Right renal cortex interstitium (tissue), 3 donors: ENCODE data around the gene NHLRC1. TPM values are rescaled to one million over a fixed set of nuclear protein-coding genes. Genes with fewer than 3 reads are reported as not detected.

Experiments
- DNase-seq, 3 donors: peaks; one replicate each; pipeline ENCODE4 v3.0.0-alpha.2; 2013; ENCODE audit warnings: low read depth in 3 of 3, low spot score in 2 of 3
- polyA plus RNA-seq, 3 donors: library from polyadenylated mRNA; unstranded; fragments of 120-200 nt; gene quantifications; one replicate each; pipeline ENCODE4 v1.2.1, GENCODE V29; 2013; ENCODE audit not compliant: insufficient read length in 3 of 3

Gene NHLRC1
- polyA plus RNA-seq, 3 donors, result 1.9 to 2.2 (median 1.9) TPM

DNA sequence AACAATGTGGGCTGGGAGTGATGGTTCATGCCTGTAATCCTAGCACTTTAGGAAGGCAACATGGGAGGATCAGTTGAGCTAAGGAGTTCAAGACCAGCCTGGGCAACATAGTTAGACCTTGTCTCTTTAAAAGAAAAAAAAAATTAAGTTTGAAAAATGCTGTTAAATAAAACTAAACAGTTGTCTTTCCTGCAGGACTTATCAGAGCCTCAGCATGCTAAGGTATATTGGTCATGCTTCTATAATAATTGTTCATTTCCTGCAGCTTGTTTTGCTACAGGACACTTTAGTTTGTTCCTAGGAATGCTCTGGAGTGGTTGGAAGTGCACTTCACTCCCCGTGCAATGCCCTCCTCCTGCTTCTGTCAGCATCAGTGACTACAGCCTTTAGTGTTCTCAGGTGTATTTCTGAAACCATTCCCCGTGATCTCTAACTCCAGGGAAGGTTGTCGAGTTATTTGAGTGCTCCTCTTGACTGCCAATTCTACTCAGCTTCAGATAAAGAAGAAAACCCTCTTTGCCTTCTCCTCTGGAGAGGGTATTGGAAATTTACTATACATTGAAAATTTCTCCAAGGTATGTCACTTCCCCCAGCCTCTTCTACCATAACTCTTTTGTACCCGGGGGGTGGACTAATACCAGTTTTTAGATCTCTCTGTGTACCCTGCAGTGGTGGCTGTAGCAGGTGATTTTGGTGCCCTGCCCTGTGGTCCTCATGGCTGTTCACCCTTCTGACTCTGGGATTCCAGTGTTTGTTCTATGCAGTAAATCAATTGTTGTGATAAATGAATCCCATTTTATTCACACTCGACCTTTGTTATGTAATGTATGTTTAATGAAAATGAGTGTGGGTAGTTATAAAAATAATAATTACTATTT lies 33.8 kb downstream of the NHLRC1 start:
- no peak for DNase-seq

DNA sequence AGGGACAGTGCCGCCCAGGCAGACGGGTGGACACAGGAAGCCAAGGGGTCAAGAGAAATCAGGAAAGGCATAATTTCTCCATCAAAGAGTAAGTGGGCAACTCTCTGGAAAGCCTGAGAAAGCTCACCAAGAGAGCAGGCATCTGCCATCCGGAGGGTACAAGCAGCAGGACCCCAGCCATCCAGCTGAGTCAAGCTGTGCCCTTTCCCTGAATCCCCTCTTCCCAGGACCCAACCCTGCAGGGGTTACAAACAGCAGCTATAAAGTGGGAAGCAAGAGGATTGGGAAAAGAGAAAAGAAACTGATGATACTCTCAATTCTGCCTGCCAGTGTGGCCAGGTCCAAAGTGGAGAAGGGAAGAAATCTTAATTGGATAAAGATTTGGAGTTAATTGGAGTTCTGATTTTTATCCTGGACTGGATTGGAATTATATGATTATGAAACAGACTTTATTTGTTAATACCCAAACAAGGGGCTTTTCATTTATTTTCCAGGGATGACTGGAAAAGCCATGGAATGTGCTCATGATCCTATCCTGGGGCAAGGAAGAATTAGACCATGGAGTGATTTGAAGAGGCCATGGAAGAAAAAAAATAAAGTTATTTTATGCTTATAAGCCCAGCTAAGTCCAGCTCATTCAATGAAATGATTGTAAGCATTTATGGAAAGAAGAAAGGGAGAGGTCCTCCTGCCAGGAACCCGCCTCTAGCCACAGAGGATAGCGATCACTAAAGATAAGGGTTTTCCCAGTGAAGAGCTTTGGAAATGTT lies 34.9 kb downstream of the NHLRC1 start:
- DNase-seq, result no peak

DNA sequence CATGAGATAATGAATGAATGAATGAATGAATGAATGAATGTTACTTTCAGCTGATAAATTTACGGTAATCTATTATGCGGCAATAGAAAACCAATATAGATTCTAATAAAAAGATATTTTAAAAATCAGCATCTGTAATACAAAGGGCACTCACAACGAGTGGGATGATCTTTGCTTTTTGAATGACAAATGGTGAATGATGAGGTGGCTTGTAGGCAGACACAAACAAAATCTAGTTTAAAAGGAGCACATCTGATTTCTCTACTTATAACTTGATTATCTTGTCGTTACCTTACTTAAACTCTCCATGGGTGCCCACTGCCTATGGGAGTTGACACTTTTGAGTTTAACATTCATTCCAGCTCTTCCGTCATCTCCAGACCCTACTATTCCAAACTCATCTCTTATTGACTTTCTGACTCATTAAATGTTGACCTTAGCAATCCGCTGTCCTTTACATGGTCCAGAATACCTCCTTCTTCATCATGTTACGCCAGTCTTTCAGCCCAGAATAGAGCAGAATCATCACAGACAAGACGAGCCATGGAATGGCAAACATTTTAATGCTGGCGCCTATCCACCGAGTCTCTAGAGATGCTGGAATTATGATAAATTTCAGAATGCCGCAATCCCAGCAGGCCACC lies 41.3 kb downstream of the NHLRC1 start:
- no peak for DNase-seq

DNA sequence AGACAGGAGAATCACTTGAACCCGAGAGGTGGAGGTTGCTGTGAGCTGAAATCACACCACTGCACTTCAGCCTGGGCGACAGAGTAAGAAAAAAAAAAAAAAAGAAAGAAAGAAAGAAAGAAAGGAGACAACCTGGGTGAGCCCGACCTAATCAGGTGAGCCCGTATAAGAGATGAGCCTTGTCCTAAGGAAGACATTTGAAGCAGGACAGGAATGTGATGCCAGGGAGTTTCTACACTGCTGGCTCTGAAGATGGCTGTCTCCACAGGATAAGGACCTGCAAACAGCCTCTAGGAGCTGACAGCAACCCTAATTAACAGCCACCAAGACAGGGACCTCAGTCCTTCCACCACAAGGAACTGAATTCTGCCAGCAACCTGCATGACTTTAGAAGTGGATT lies 41.9 kb downstream of the NHLRC1 start:
- DNase-seq, result no peak

DNA sequence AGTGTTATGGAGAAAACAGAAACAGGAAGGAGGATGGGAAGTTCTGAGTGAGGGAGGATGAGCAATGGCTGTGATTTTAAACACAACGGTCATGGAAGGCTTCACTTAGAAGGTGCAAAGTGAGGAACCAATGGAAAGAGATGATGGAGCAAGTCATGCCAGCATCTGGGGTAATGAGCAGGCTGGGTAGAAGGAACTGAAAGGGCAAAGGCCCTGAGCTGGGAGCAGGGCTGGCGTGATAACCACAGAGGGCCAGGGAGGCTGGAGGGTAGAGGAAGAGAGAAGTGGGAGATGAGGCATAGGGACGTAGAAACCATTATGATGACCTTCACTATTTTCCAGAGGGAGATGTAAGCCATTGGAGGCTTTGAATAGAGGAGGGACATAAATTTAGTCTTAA lies 43.6 kb downstream of the NHLRC1 start:
- no peak for DNase-seq

DNA sequence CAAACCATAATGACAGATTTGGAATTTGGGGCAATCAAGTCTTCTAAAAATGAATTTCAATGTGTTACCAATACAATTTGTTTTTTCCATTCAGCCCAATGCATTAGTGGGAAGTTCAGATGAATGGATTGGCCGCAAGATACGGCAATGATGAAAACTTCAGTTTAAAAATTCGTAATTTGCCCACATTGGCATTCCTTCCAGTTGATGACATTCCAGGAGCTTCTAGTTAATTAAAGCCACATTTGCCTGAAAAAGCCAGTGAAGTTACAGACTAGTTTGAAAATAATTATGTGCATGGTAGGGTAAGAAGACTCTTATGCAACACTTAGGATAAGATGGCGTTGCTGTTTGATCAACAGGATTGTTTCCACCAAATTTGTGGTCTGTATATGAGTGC lies 46.2 kb downstream of the NHLRC1 start:
- DNase-seq, result no peak

DNA sequence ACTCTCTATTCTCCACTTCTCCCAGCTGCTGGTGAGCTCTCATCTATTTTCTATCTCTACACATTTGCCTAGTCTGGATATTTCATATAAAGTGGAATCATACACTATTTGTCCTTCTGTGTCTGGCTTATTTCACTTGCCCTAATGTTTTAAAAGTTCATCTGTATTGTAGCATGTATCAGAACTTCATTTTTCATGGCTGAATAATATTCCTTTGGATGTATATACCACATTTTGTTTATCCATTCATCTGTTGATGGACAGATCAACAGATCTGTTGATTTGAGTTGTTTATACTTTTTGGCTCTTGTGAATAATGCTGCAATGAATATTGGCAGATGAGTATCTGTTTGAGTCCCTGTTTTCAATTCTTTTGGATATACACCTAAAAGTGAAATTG lies 49.6 kb downstream of the NHLRC1 start:
- DNase-seq, result no peak

DNA sequence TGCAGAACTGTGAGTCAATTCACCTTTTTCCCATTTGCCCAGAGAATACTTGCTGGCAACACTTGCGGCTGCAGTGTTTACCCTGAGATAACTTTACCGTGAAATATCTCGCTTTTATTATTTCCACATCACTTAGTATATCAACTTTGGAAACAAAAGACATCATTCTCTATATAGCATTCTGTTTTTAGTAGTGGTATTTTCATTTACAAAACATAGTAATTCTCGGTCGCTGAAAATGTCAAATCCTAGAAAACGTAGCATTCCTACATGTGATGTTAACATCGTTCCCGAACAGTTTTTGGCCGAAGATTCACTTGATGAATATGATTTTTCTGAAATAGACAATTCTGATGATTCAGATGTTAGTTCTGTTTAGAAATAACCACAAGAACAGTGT lies 52.0 kb downstream of the NHLRC1 start:
- no peak for DNase-seq

Other genes with a start within 250 kb of the NHLRC1 start
- gene KIF13A, start 135.0 kb downstream of the NHLRC1 start, polyA plus RNA-seq, result 10 to 100 TPM; 35.5 to 38.5 (median 37.8) TPM
- 10 to 100 TPM; 29.5 to 30.9 (median 29.6) TPM for gene TPMT, start 32.4 kb upstream of the NHLRC1 start, polyA plus RNA-seq
- gene KDM1B, start 32.7 kb upstream of the NHLRC1 start, polyA plus RNA-seq, result 10 to 100 TPM; 20.1 to 20.7 (median 20.4) TPM
- gene DEK, start 141.9 kb upstream of the NHLRC1 start, polyA plus RNA-seq, result 100 to 1,000 TPM; 213 to 252 (median 245) TPM